Calu3 (cell line): ENCODE measurements around the gene DMD. TPM values are rescaled to one million over a fixed set of nuclear protein-coding genes. Genes with fewer than 3 reads are reported as not detected.
A peak's percentile ranks its signal among the peaks of the same experiment; 100 is the strongest.
"Not testable (repeated sequence)": the region's sequence is repeated elsewhere in the genome, so short reads cannot be mapped to it uniquely, and the experiment has no call there.

ENCODE experiments used
- BruUV-seq: library from RNA; stranded (reverse); fragments of 400-500 nt; replicated peaks from 2 replicates; lab custom pipeline; 2021; lab: Mats Ljungman, UMichigan
- CTCF ChIA-PET: fragments of 300-600 bp; sonication (Branson Sonifier 250); formaldehyde crosslinking; loops from one replicate; lab custom pipeline; 2022; ENCODE audit warnings: antibody characterized with exemption; lab: Charles Lee
- DNase-seq: peaks from one replicate; pipeline ENCODE4 v3.0.0; 2022
- H3K27ac Mint-ChIP-seq: one replicate; pipeline ENCODE4 v1.8.0; 2022; ENCODE audit warnings: mixed read lengths; ENCODE audit not compliant: unreplicated experiment
- H3K27me3 Mint-ChIP-seq: one replicate; pipeline ENCODE4 v1.8.0; 2022; ENCODE audit warnings: mixed read lengths; ENCODE audit not compliant: unreplicated experiment
- H3K36me3 Mint-ChIP-seq: one replicate; pipeline ENCODE4 v1.8.0; 2022; ENCODE audit warnings: mild to moderate bottlenecking, moderate library complexity, mixed read lengths; ENCODE audit not compliant: insufficient read depth, unreplicated experiment
- H3K4me1 Mint-ChIP-seq: one replicate; pipeline ENCODE4 v1.8.0; 2022; ENCODE audit warnings: mild to moderate bottlenecking, low read depth, mixed read lengths; ENCODE audit not compliant: unreplicated experiment
- H3K4me3 Mint-ChIP-seq: one replicate; pipeline ENCODE4 v1.8.0; 2022; ENCODE audit warnings: mild to moderate bottlenecking, low read depth, moderate library complexity, mixed read lengths; ENCODE audit not compliant: unreplicated experiment
- H3K9me3 Mint-ChIP-seq: one replicate; pipeline ENCODE4 v1.8.0; 2022; ENCODE audit warnings: low read depth, mixed read lengths; ENCODE audit not compliant: unreplicated experiment
- intact Hi-C: fragments of 100-400 bp; cut with micrococcal nuclease; formaldehyde crosslinking; loops from one replicate; pipeline ENCODE4 v1.10.0; 2022; ENCODE audit not compliant: unreplicated experiment
- total RNA-seq: library from RNA; stranded (reverse); gene quantifications from 2 replicates; pipeline ENCODE4 v1.2.3, GENCODE V29; 2022
- TF ChIP-seq, protein P1 (sequence below): fragments of 200-600 bp; IDR thresholded peaks from one replicate; pipeline ENCODE4 v1.8.0; 2022; ENCODE audit warnings: antibody characterized with exemption; ENCODE audit not compliant: unreplicated experiment

DMD gene
- total RNA-seq, 1 experiment from 2014 or later, result 11.6 TPM

DNA sequence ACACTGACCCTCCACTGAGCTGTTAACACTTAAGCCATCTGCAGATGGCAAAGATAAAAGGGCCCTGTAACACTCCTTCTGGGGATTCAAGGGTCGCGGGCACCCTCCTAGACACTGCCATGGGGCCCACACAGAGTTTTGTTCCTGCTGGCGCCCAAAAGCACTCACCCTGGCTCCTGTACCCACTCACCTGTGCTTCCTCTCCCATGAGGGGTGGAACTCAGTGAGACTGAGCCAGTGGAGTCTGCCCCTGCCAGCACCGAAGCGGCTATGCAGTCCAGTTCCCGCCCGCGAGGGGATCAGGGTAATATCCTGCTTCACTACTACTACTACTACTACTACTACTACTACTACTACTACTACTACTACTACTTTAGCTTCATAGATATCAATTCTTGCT lies 1827.4 kb downstream of the DMD start:
- Mint-ChIP-seq H3K27ac (no peak overlapping the region), H3K27me3 (no peaks in the 10 kb centered on the region), H3K36me3 (no peaks in the 10 kb centered on the region), H3K4me1 (no peaks in the 10 kb centered on the region), H3K9me3 (no peaks in the 10 kb centered on the region), H3K4me3 (no peak overlapping the region)
- BruUV-seq, result no TSS peak
- TF ChIP-seq, protein P1, sequence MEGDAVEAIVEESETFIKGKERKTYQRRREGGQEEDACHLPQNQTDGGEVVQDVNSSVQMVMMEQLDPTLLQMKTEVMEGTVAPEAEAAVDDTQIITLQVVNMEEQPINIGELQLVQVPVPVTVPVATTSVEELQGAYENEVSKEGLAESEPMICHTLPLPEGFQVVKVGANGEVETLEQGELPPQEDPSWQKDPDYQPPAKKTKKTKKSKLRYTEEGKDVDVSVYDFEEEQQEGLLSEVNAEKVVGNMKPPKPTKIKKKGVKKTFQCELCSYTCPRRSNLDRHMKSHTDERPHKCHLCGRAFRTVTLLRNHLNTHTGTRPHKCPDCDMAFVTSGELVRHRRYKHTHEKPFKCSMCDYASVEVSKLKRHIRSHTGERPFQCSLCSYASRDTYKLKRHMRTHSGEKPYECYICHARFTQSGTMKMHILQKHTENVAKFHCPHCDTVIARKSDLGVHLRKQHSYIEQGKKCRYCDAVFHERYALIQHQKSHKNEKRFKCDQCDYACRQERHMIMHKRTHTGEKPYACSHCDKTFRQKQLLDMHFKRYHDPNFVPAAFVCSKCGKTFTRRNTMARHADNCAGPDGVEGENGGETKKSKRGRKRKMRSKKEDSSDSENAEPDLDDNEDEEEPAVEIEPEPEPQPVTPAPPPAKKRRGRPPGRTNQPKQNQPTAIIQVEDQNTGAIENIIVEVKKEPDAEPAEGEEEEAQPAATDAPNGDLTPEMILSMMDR, result no peak
- no peak for DNase-seq
- CTCF ChIA-PET, result no interaction called here
- intact Hi-C loops, result no loop called here

DNA sequence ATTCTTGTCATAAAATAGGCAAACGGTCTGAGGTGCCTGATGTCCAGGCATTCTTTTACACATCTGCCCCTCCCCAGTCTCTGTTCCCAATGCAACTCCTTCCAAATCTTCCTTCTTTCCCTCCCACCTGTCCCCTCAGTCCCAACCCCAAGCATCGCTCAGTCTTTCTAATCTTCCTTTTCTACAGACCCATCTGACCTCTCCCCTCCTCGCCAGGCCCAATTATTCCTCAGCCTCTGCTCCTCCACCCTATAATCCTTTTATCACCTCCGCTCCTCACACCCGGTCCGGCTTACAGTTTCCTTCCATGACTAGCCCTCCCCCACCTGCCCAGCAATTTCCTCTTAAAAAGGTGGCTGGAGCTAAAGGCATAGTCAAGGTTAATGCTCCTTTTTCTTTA lies 1832.4 kb downstream of the DMD start:
- intact Hi-C loops, BruUV-seq, H3K27ac Mint-ChIP-seq, H3K27me3 Mint-ChIP-seq, DNase-seq, H3K9me3 Mint-ChIP-seq, H3K36me3 Mint-ChIP-seq, CTCF ChIA-PET, H3K4me3 Mint-ChIP-seq: not testable (repeated sequence)
- peaks cover 19% of the 10 kb centered on the region for H3K4me1 Mint-ChIP-seq

DNA sequence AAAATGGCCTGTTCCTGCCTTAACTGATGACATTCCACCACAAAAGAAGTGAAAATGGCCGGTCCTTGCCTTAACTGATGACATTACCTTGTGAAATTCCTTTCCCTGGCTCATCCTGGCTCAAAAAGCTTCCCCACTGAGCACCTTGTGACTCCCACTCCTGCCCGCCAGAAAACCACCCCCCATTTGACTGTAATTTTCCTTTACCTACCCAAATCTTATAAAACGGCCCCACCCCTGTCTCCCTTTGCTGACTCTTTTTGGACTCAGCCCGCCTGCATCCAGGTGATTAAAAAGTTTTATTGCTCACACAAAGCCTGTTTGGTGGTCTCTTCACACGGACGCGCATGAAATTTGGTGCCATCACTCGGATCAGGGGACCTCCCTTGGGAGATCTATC lies 1833.5 kb downstream of the DMD start:
- H3K9me3 Mint-ChIP-seq, H3K27me3 Mint-ChIP-seq, H3K27ac Mint-ChIP-seq, intact Hi-C loops, CTCF ChIA-PET, H3K36me3 Mint-ChIP-seq, BruUV-seq, DNase-seq, H3K4me3 Mint-ChIP-seq: not testable (repeated sequence)
- H3K4me1 Mint-ChIP-seq, result peaks cover 19% of the 10 kb centered on the region

DNA sequence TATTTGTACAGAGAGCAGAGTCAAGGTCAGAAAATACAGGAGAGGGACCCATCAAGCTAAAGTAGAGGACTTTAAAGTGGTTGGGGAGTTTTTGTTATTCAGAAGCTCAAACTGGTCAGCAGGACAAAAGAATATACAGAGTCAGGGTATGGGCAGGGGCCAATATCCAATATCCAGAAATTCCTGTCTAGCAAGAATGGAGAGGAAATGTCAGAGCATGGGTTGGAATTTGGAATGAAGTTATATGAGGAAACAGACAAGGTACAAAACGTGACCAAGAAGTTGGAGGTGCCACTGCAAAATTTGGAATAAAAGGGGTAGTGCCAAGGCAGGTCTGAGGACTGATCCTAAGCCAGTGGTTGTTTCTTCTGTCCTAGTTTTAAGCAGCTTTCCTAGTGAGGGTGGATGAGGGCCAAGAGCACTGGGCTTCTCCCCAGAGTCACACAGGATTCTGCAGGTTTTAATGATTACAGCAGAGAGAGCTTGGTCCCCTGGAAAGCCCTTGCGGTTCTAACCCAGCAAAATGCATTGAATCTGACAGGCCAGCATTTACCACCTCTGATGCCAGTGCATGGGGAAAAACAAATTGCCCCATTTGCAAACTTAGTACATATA lies 1834.8 kb downstream of the DMD start:
- Mint-ChIP-seq H3K4me3 (peak overlapping the region; percentile 25), H3K36me3 (no peaks in the 10 kb centered on the region), H3K27ac (peak overlapping the region; percentile 54), H3K27me3 (no peaks in the 10 kb centered on the region), H3K9me3 (no peaks in the 10 kb centered on the region), H3K4me1 (peaks cover 19% of the 10 kb centered on the region)
- CTCF ChIA-PET, result no interaction called here
- TF ChIP-seq, protein P1, result no peak
- intact Hi-C loops, result no loop called here
- no TSS peak for BruUV-seq
- DNase-seq, result no peak

DNA sequence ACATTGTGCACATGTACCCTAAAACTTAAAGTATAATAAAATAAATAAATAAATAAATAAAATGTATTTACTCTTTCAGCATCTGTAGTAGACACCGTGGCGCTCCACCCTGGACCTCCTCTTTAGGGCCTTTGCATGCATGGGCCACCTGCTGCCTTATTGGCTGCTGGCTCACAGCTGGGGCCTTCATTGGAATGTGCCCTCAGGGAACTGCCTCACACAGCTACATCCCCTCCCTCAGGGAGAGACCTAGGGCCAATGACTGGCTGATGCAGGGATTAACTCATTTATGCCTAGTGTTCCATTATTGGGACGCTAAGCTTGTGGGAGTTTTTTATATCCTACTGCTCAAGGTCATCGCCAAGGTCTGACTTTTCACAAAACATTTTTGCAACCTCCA lies 1836.6 kb downstream of the DMD start:
- no peaks in the 10 kb centered on the region for H3K36me3 Mint-ChIP-seq
- BruUV-seq, result no TSS peak
- DNase-seq, result no peak
- intact Hi-C loops, result no loop called here
- TF ChIP-seq, protein P1, result no peak
- CTCF ChIA-PET, result no interaction called here
- H3K9me3 Mint-ChIP-seq, result no peaks in the 10 kb centered on the region
- H3K4me1 Mint-ChIP-seq, result peaks cover 19% of the 10 kb centered on the region
- H3K27me3 Mint-ChIP-seq, result no peaks in the 10 kb centered on the region
- no peak overlapping the region for H3K4me3 Mint-ChIP-seq
- no peak overlapping the region for H3K27ac Mint-ChIP-seq
